ENCODE results near the gene GPD2. TPM values are rescaled to one million over a fixed set of nuclear protein-coding genes. Genes with fewer than 3 reads are reported as not detected.

The GPD2 gene
- total RNA-seq = 27.7 and 29.4 TPM in 2 replicates

GRCh38 chr2:156435718-156436496 is at the start of gene GPD2:
Gene GPD2 (plus strand): TSS chr2:156436379. CDS start chr2:156476106, 39,727 bp downstream.

Other genes with a start within 250 kb of the GPD2 start
- gene NR4A2, start 103.7 kb upstream of the GPD2 start, total RNA-seq = 0.09 and 1.00 TPM in 2 replicates

All from smooth muscle cell of bladder (primary cell).